ENCODE results near the gene THSD7B.

DNA sequence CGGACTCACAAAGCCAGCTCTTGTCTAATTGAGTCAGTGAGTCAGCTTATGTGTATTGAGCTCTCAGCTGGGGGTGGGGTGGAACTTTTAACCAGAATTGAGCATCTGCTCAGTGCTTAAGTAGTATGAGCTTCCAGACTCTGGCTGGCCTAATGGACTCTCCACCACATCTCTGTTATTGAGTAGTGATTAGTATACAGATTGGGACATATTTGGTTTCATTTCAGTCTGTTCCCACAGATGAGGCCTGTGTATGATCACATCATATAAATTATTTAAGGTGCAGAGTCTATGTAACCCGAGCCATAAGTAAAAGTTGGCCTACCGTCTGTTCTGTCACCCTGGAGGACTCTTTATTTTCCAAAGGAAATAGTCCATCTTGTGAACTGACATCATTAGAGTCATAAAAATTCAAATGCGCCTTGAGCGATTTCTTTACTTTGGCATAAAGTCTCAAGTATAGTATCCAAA lies 152.1 kb downstream of the THSD7B start:
- TF ChIP-seq, protein P1, sequence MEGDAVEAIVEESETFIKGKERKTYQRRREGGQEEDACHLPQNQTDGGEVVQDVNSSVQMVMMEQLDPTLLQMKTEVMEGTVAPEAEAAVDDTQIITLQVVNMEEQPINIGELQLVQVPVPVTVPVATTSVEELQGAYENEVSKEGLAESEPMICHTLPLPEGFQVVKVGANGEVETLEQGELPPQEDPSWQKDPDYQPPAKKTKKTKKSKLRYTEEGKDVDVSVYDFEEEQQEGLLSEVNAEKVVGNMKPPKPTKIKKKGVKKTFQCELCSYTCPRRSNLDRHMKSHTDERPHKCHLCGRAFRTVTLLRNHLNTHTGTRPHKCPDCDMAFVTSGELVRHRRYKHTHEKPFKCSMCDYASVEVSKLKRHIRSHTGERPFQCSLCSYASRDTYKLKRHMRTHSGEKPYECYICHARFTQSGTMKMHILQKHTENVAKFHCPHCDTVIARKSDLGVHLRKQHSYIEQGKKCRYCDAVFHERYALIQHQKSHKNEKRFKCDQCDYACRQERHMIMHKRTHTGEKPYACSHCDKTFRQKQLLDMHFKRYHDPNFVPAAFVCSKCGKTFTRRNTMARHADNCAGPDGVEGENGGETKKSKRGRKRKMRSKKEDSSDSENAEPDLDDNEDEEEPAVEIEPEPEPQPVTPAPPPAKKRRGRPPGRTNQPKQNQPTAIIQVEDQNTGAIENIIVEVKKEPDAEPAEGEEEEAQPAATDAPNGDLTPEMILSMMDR (IDR thresholded peaks at IDR 0.05; ENCODE audit: low read depth, low read length, poor library complexity, severe bottlenecking) = no peak
- TF ChIP-seq EZH2phosphoT487 (IDR thresholded peaks at IDR 0.05; ENCODE audit: borderline replicate concordance, low read length) = no peak

Data from DOHH2 (cell line).